GM12892 (cell line): ENCODE data around the gene CD80.

Source experiments
- POLR2AphosphoS5 ChIP-seq: IDR thresholded peaks from 2 replicates; pipeline ENCODE4 v1.6.1; 2011; ENCODE audit warnings: low read depth, low read length, control low read depth
- TAF1 ChIP-seq: IDR thresholded peaks from 2 replicates; pipeline ENCODE4 v1.6.1; 2011; ENCODE audit warnings: low read depth, mild to moderate bottlenecking, control low read depth, low read length, borderline replicate concordance

- TF ChIP-seq TAF1 (no peak), POLR2AphosphoS5 (no peak)
These were observed 25.1 kb downstream of the CD80 start for GRCh38 chr3:119534296-119534695.
